B cell (primary cell): ENCODE measurements around the gene FRYL.

ENCODE experiments used
- EZH2 ChIP-seq: IDR thresholded peaks from 2 replicates; pipeline ENCODE4 v1.6.1; 2012; ENCODE audit warnings: borderline replicate concordance, low read depth, mild to moderate bottlenecking, moderate library complexity, low read length; ENCODE audit not compliant: insufficient read depth, poor library complexity, severe bottlenecking
- TF ChIP-seq, protein P1 (sequence below): fragments of 200-600 bp; IDR thresholded peaks from one replicate; pipeline ENCODE4 v1.8.0; 2022; ENCODE audit warnings: antibody characterized with exemption, mild to moderate bottlenecking

DNA sequence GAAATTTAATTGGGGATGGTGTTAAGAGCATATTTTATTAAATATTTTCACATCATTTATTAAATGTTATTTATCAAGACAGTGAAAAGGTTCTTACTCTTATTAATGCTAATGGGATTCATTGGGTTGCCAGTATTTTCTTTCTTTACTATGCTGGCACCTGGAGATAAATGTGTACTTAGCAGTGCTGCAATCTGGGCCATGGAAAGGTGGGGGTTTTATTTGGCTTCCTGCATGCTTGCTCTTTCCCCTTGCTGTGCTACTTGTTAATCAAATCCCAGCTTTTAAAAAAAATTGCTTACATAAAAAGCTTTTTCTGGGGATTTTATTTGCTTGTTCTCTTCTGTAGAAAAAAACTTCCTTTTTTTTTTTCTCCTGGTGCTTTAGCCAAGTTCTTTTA is 241.7 kb downstream of the FRYL start:
- no peak for TF ChIP-seq EZH2
- TF ChIP-seq, protein P1, sequence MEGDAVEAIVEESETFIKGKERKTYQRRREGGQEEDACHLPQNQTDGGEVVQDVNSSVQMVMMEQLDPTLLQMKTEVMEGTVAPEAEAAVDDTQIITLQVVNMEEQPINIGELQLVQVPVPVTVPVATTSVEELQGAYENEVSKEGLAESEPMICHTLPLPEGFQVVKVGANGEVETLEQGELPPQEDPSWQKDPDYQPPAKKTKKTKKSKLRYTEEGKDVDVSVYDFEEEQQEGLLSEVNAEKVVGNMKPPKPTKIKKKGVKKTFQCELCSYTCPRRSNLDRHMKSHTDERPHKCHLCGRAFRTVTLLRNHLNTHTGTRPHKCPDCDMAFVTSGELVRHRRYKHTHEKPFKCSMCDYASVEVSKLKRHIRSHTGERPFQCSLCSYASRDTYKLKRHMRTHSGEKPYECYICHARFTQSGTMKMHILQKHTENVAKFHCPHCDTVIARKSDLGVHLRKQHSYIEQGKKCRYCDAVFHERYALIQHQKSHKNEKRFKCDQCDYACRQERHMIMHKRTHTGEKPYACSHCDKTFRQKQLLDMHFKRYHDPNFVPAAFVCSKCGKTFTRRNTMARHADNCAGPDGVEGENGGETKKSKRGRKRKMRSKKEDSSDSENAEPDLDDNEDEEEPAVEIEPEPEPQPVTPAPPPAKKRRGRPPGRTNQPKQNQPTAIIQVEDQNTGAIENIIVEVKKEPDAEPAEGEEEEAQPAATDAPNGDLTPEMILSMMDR = no peak
